ENCODE measurements around the gene ASPDH.

The ASPDH gene

GRCh38 chr19:50551715-50552187 is 38.0 kb upstream of the ASPDH start:
- no peak overlapping the region for H3K4me3 Mint-ChIP-seq
- peaks cover 15% of the 10 kb centered on the region in 2 donors for H3K4me1 Mint-ChIP-seq
- no peak for ATAC-seq (replicated peaks)
- no peak overlapping the region for H3K27ac Mint-ChIP-seq
- H3K36me3 Mint-ChIP-seq = no peaks in the 10 kb centered on the region
- DNase-seq = no peak
- peaks cover 71 to 77% of the 10 kb centered on the region in 2 donors for H3K27me3 Mint-ChIP-seq
- H3K9me3 Mint-ChIP-seq = no peaks in the 10 kb centered on the region

GRCh38 chr19:50551034-50551714 is 37.5 kb upstream of the ASPDH start:
- no peak for ATAC-seq (replicated peaks)
- no peaks in the 10 kb centered on the region for H3K36me3 Mint-ChIP-seq
- H3K9me3 Mint-ChIP-seq = no peaks in the 10 kb centered on the region
- peaks cover 65 to 73% of the 10 kb centered on the region in 2 donors for H3K27me3 Mint-ChIP-seq
- DNase-seq = no peak
- no peak overlapping the region for H3K27ac Mint-ChIP-seq
- peaks cover 10% of the 10 kb centered on the region in 2 donors for H3K4me1 Mint-ChIP-seq
- H3K4me3 Mint-ChIP-seq = no peak overlapping the region

GRCh38 chr19:50550594-50550966 is 36.9 kb upstream of the ASPDH start:
- H3K27me3 Mint-ChIP-seq = peaks cover 62 to 70% of the 10 kb centered on the region in 2 donors
- no peaks in the 10 kb centered on the region for H3K9me3 Mint-ChIP-seq
- ATAC-seq (replicated peaks) = no peak
- no peak overlapping the region for H3K27ac Mint-ChIP-seq
- no peaks in the 10 kb centered on the region for H3K36me3 Mint-ChIP-seq
- H3K4me1 Mint-ChIP-seq = peaks cover 9% of the 10 kb centered on the region in 2 donors
- H3K4me3 Mint-ChIP-seq = no peak overlapping the region
- DNase-seq = no peak

- no peak for ATAC-seq (replicated peaks)
- Mint-ChIP-seq H3K27ac (no peak overlapping the region), H3K27me3 (peaks cover 56 to 65% of the 10 kb centered on the region in 2 donors), H3K4me3 (no peak overlapping the region), H3K4me1 (peaks cover 6 to 9% of the 10 kb centered on the region in 2 donors), H3K9me3 (no peaks in the 10 kb centered on the region), H3K36me3 (no peaks in the 10 kb centered on the region)
- no peak for DNase-seq
These were observed 36.3 kb upstream of the ASPDH start for GRCh38 chr19:50549927-50550593.

GRCh38 chr19:50549059-50549926 is 35.6 kb upstream of the ASPDH start:
- Mint-ChIP-seq H3K27ac (no peak overlapping the region), H3K36me3 (no peaks in the 10 kb centered on the region), H3K9me3 (no peaks in the 10 kb centered on the region), H3K4me1 (peaks cover 6 to 9% of the 10 kb centered on the region in 2 donors), H3K27me3 (peaks cover 49 to 58% of the 10 kb centered on the region in 2 donors), H3K4me3 (no peak overlapping the region)
- DNase-seq (no peak), ATAC-seq (replicated peaks) (no peak)

- ATAC-seq (replicated peaks) (no peak), DNase-seq (no peak)
- no peak overlapping the region for H3K27ac Mint-ChIP-seq
- H3K9me3 Mint-ChIP-seq = no peaks in the 10 kb centered on the region
- H3K4me1 Mint-ChIP-seq = peaks cover 6 to 9% of the 10 kb centered on the region in 2 donors
- H3K36me3 Mint-ChIP-seq = no peaks in the 10 kb centered on the region
- no peak overlapping the region for H3K4me3 Mint-ChIP-seq
- peaks cover 42 to 49% of the 10 kb centered on the region in 2 donors for H3K27me3 Mint-ChIP-seq
These were observed 34.7 kb upstream of the ASPDH start for GRCh38 chr19:50548191-50549058.

GRCh38 chr19:50547385-50548190 is 33.9 kb upstream of the ASPDH start:
- Mint-ChIP-seq H3K4me3 (no peak overlapping the region), H3K4me1 (peaks cover 6 to 9% of the 10 kb centered on the region in 2 donors), H3K9me3 (no peaks in the 10 kb centered on the region), H3K27ac (no peak overlapping the region), H3K36me3 (no peaks in the 10 kb centered on the region), H3K27me3 (peaks cover 34 to 41% of the 10 kb centered on the region in 2 donors)
- DNase-seq = no peak
- ATAC-seq (replicated peaks) = no peak

- DNase-seq (no peak), ATAC-seq (replicated peaks) (no peak)
- H3K27me3 Mint-ChIP-seq = peaks cover 29 to 37% of the 10 kb centered on the region in 2 donors
- no peaks in the 10 kb centered on the region for H3K36me3 Mint-ChIP-seq
- no peak overlapping the region for H3K4me3 Mint-ChIP-seq
- H3K9me3 Mint-ChIP-seq = no peaks in the 10 kb centered on the region
- no peak overlapping the region for H3K27ac Mint-ChIP-seq
- H3K4me1 Mint-ChIP-seq = peaks cover 4% of the 10 kb centered on the region in 2 donors
These were observed 33.0 kb upstream of the ASPDH start for GRCh38 chr19:50546527-50547221.

GRCh38 chr19:50542943-50543342 is 29.2 kb upstream of the ASPDH start:
- H3K4me3 Mint-ChIP-seq = no peak overlapping the region
- H3K27me3 Mint-ChIP-seq = peaks cover 8 to 14% of the 10 kb centered on the region in 2 donors
- H3K4me1 Mint-ChIP-seq = peaks cover 0 to 3% of the 10 kb centered on the region in 2 donors
- no peaks in the 10 kb centered on the region for H3K36me3 Mint-ChIP-seq
- H3K27ac Mint-ChIP-seq = no peak overlapping the region
- no peaks in the 10 kb centered on the region for H3K9me3 Mint-ChIP-seq
- no peak for ATAC-seq (replicated peaks)
- no peak for DNase-seq

GRCh38 chr19:50537769-50538230 is 24.1 kb upstream of the ASPDH start:
- no peak overlapping the region for H3K27ac Mint-ChIP-seq
- ATAC-seq (replicated peaks) = peak; percentile 78 to 79

GRCh38 chr19:50537306-50537685 is 23.6 kb upstream of the ASPDH start:
- peaks cover 8 to 13% of the 10 kb centered on the region in 2 donors for H3K9me3 Mint-ChIP-seq
- no peak overlapping the region for H3K4me3 Mint-ChIP-seq
- H3K4me1 Mint-ChIP-seq = peaks cover 2 to 7% of the 10 kb centered on the region in 2 donors
- peaks cover 3 to 9% of the 10 kb centered on the region in 2 donors for H3K36me3 Mint-ChIP-seq
- DNase-seq = no peak
- peak in 1 of 2 donors; percentile 10 for ATAC-seq (replicated peaks)
- no peak overlapping the region for H3K27ac Mint-ChIP-seq
- peaks cover 25 to 28% of the 10 kb centered on the region in 2 donors for H3K27me3 Mint-ChIP-seq

More at GRCh38 chr19:50537769-50538230, 24.1 kb upstream of the ASPDH start:
- DNase-seq = peak; percentile 50
- no peak overlapping the region for H3K4me3 Mint-ChIP-seq
- H3K36me3 Mint-ChIP-seq = peaks cover 0 to 5% of the 10 kb centered on the region in 2 donors
- peaks cover 5 to 8% of the 10 kb centered on the region in 2 donors for H3K9me3 Mint-ChIP-seq
- H3K27me3 Mint-ChIP-seq = peaks cover 20 to 23% of the 10 kb centered on the region in 2 donors
- peaks cover 2 to 7% of the 10 kb centered on the region in 2 donors for H3K4me1 Mint-ChIP-seq

- H3K27ac Mint-ChIP-seq = no peak overlapping the region
- peaks cover 10 to 16% of the 10 kb centered on the region in 2 donors for H3K9me3 Mint-ChIP-seq
- ATAC-seq (replicated peaks) (no peak), DNase-seq (no peak)
- peaks cover 5 to 11% of the 10 kb centered on the region in 2 donors for H3K36me3 Mint-ChIP-seq
- H3K4me3 Mint-ChIP-seq = no peak overlapping the region
- peaks cover 25 to 28% of the 10 kb centered on the region in 2 donors for H3K27me3 Mint-ChIP-seq
- H3K4me1 Mint-ChIP-seq = peaks cover 2 to 7% of the 10 kb centered on the region in 2 donors
These were observed 23.1 kb upstream of the ASPDH start for GRCh38 chr19:50536662-50537305.
